CD4-positive, alpha-beta T cell treated with Interleukin-17A for 1 hour (primary cell): ENCODE data around the gene PTPRM.

ENCODE experiments used
- DNase-seq: peaks from one replicate; pipeline ENCODE4 v3.0.0-alpha.2; 2020

Gene PTPRM

DNA sequence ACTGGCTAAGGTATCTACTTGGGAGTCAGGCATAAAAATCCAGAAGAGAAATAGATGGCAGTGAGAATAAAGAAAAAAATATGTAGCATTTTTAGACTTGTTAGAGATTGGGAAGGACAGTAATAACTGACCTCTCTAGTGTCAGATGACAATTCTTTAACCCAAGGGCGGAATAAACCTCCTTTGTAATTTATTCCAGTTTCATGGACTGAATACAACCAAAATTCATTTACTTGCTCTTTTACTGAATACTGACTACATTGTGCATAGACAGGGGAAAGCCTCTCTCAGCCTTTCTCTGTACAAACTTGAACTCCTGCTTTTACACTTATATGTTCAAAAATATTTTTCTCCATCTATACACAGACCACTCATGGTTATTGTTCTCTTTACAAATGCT lies 566.8 kb downstream of the PTPRM start:
- DNase-seq = no peak

- no peak for DNase-seq
These were observed 572.0 kb downstream of the PTPRM start for GRCh38 chr18:8139127-8139527.

GRCh38 chr18:8139891-8140406 lies 572.8 kb downstream of the PTPRM start:
- DNase-seq = no peak

- DNase-seq = no peak
These were observed 573.9 kb downstream of the PTPRM start for GRCh38 chr18:8140841-8141501.

GRCh38 chr18:8142131-8142711 lies 575.1 kb downstream of the PTPRM start:
- no peak for DNase-seq

DNA sequence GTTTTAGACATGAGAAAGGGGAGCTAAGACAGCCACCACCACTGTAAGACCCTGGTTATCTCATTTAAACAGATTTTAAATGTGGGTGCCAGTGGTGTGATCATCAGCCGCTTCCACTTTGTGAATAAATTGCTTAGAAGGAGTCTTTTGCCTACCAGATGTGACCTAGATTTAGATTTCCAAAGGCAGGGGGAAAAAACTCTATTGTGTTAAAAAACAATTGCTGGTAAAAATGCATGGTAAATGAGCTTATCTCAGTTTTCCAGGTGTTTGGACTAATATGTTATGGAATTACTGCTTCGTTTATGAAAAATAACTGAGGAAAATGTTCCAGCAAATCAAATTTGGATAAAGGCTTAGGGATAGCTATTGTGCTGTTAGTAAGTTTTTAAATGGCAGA lies 575.8 kb downstream of the PTPRM start:
- no peak for DNase-seq

DNA sequence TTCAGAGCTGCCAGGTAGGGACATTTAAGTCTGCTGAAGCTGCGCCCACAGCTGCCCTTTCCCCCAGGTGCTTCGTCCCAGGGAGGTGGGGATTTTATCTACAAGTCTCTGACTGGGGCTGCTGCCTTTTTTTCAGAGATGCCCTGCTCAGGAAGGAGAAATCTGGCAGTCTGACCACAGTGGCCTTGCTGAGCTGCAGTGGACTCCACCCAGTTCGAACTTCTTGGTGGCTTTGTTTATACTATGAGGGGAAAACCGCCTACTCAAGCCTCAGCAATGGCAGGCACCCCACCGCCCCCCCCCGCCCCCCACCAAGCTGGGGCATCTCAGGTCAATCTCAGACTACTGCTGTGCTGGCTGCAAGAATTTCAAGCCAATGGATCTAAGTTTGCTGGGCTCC lies 584.1 kb downstream of the PTPRM start:
- no peak for DNase-seq

DNA sequence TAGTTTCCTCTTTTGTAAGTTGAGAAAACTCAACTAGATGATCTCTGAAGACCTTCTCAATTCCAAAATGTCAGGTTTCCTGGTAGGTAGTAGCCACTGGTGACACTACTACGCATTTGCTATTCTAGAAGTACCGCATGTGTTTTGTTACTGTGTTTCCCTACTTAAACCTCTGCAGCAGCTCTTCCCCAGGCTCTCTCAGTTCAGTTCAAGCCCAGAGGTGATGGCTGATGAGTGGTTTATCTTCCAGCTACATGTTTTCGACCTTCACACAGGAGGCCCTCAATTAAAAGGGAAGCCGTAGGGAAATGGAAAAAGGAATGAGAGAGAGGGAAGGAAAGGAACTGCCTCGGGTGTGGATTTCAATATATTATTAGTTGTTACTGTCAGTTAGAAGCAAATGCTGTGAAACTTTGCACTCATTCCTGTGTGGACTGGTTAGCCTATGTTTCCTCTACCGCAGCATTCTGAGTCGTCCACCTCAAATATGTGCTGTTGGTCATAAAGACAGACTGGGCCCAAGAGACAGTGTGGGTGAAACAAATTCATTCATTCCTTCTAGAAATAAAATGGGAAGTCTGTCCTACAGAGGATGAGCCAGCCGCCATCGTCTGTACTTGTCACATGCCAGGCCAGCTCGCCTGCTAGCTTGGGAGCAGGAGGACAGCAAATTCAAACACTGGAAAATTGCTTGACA lies 586.9 kb downstream of the PTPRM start:
- DNase-seq = no peak

DNA sequence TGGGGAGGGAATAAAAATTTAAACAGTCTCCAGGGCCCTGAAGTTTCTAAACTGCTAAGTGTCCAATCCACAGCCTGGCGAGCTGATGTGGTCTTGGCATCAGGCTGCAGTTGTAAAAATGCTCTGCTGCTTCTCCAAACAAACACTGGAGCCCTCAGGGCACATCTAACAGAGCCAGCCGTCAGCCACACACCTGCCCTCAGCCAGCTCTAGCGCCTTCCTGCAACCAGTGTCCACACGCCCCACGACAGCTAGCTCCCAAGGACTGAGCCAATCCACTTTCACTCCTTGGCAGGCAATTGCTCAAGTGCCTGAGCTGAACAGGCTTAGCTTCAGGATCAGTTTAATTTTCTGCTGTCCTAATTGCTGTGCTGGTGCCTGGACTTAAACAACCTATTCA lies 595.7 kb downstream of the PTPRM start:
- no peak for DNase-seq

- DNase-seq = no peak
These were observed 596.3 kb downstream of the PTPRM start for GRCh38 chr18:8163286-8163959.

DNA sequence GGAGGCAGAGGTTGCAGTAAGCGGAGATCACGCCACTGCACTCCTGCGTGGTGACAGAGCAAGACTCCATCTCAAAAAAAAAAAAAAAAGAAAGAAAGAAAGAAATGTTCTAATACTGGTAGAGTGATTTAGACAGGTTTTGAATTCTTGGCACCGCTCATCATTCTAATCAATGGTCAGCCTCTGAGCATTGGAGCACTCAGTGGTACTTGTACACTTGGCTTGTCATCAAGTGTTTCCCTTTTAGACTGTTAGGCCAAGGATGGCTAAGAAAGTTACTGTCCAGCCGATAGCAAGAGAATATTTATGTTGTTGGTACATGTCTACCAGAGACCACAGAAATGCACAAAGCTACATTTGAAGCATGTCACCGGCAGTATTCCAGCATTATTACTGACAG lies 598.0 kb downstream of the PTPRM start:
- DNase-seq = no peak

DNA sequence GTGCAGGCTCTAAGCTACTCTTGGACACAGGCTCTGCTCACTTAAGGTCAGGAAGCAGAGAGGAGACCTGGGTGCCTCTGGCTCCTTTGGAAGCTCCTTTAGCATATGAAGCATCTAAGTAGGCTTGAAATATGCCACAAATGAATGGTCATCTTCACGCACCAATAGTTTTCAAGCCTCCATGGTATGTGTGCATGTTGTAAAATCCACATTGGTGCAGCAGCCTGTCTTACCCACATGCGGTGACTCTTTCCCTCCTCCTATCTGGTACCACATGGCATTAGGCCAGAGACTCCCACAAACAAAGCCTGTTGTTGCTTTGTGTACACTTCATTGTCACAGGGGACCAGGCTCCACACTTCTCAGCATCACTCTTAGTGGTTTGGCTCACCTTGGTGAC lies 599.9 kb downstream of the PTPRM start:
- DNase-seq = no peak

GRCh38 chr18:8167673-8168072 lies 600.6 kb downstream of the PTPRM start:
- no peak for DNase-seq

GRCh38 chr18:8169722-8170121 lies 602.6 kb downstream of the PTPRM start:
- DNase-seq = no peak

DNA sequence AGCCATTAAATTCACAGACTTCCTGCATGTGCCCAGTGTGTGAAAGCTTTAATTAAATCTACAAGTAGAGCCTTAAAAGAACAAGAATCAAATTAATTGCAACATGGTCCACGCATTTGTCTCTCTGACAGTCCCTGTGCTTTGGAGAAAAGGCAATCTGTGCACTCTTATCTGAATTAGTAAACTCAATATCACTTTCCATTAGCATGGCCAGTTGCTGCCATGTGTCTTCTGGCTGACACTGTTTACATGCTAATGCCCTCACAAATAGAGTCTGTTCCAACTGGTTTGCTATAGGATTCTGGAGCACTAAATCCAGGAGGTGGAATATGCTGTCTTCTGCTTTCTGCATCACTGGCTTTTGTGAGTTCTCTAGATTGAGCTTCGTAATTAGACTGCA lies 607.7 kb downstream of the PTPRM start:
- no peak for DNase-seq

- DNase-seq = no peak
These were observed 608.5 kb downstream of the PTPRM start for GRCh38 chr18:8175501-8176061.

- no peak for DNase-seq
These were observed 609.0 kb downstream of the PTPRM start for GRCh38 chr18:8176109-8176508.

DNA sequence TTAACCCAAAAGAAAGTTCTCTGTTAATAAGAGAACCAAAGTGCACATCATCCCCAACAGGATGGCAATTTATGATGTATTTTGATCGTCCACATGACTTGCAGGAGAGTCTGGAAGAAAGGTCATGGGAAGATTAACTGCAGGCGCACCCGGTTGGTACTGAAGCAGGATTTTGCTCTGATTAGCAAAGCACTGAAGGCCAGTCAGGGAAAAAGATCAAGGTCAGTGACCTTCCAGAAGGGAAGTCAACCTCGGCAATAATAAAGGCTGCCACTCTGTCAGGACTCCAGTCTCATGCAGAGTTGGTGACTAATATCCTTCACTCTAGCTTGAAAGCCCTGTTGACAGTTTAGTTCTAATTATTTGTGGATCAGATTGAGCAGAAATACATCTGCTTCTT lies 609.4 kb downstream of the PTPRM start:
- no peak for DNase-seq

DNA sequence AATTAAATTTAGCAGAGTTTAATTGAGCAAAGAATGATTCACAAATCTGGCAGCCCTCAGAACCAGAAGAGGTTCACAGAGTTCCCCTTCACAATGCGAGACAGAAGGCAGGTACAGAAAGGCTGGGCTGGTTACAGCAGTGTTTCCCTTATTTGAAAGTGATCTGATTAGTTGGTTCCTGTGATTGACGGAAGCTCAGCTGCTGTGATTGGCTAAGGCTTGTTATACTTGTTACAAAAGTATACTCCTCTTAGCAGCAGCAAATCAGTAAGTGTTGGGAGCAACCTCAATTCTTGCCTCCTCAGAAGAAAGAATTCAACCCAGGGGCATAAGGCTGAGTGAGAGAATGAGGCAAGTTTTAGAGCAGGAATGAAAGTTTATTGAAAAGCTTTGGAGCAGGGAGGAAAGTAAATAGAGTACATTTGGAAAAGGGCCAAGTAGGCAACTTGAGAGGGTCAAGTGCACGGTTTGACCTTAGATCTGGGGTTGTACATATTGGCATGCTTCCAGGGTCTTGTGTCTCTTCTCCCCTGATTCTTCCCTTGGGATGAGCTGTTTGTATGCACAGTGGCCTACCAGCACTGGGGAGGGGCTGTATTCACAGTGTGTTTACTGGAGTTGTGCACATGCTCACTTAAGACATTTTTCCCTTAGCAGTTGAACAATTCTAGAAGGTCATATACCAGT lies 610.4 kb downstream of the PTPRM start:
- no peak for DNase-seq

DNA sequence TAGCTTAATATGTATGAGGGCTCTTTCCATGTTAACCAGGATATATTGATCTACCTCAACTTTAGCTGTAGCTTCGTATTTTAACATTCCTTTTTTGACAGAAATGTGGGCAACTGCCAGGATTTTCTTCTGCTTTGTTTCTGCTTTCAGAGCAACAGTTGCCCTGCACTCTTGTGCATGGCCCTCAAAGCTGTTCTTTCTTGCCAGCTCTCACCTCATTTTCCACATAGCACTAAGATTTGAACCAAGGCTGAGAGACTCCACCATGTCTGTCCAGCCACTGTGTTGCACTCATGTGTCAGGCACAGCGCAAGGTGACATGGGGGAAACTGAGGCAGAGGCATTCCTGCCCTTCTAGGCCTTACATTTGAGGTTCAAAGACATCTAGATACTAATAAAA lies 619.3 kb downstream of the PTPRM start:
- no peak for DNase-seq

DNA sequence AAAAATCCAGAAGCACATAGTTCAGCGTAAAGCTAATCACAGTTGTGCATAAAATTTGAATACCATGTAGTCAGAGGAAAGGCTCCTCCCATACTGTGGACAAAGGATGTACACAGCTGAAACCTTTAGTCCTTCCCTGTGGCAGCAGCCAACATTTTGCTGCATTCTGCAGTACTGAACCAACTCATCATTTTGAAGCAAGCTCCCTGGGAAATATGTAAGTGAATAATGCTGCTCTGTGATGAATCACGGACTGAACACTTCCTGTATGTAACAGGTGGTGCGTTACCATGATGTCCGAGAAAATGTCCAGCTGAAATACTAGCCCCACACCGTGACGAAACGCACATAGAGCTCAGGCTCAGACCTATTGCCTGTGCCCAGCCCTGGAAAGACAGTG lies 621.1 kb downstream of the PTPRM start:
- DNase-seq = no peak

DNA sequence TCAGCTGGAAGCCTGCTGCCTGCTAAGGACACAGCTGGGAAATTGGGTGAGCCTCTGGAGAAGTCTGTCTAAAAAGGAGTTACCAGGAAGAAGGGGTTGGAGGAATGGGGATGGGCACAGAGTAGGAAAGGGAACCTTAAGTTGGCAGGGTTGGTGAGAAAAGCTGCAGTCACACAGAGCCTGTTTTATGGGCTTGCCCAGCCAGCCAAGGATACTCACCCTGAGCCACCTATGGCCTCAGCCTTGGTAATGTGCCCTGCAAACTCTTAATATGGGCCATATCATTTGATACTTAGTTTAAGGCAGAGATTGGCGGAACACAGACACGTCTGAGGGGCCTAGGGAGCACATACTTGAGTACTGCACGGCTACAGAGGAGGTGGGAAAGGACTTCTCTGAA lies 623.9 kb downstream of the PTPRM start:
- DNase-seq = no peak

DNA sequence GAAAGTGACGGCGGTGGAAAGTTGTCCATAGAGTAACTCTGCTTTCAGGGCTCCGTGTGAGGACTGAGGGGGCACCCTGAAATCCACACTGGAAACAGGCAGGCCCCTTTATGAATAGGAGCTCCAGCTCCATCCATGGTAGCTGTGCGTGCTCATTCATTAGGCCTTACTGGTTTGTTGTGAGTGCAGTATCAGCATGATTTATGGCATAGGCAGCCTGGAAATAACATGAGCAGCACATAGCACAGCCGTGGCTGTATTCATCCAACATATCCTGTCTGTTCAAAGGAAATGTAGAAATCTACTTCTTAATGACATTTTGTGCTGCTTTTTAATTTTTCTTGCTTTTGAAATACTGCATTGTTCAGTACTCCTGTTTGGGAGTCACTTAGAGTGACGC lies 627.3 kb downstream of the PTPRM start:
- no peak for DNase-seq
